BE2C (cell line): ENCODE data around the gene GAL.
A peak's percentile ranks its signal among the peaks of the same experiment; 100 is the strongest.

ENCODE experiments used
- DNase-seq: peaks from one replicate; pipeline ENCODE4 v3.0.0-alpha.2; 2020
- H3K27me3 ChIP-seq: fragments of 250-450 bp; sonication (Bioruptor Pico); 2 replicates; pipeline ENCODE4 v1.5.1; 2020; ENCODE audit warnings: mild to moderate bottlenecking
- H3K36me3 ChIP-seq: fragments of 250-450 bp; sonication (Bioruptor Pico); 2 replicates; pipeline ENCODE4 v1.5.1; 2020; ENCODE audit warnings: mild to moderate bottlenecking
- H3K4me1 ChIP-seq: fragments of 250-450 bp; sonication (Bioruptor Pico); 2 replicates; pipeline ENCODE4 v1.5.1; 2020
- H3K4me3 ChIP-seq: 2 replicates; pipeline ENCODE4 v1.5.1; 2011; ENCODE audit warnings: low read depth, low read length
- H3K9me3 ChIP-seq: fragments of 250-450 bp; sonication (Bioruptor Pico); 2 replicates; pipeline ENCODE4 v1.5.1; 2020
- CTCF ChIP-seq: IDR thresholded peaks from 2 replicates; pipeline ENCODE4 v1.5.1; 2012; ENCODE audit warnings: mild to moderate bottlenecking, low read depth, low read length

The GAL gene

GRCh38 chr11:68715456-68716122, 31.2 kb downstream of the GAL start:
- DNase-seq, result no peak
- no peak for TF ChIP-seq CTCF
- no peaks in the 10 kb centered on the region for H3K36me3 ChIP-seq
- H3K4me3 ChIP-seq, result no peak overlapping the region
- H3K4me1 ChIP-seq, result no peaks in the 10 kb centered on the region
- H3K27me3 ChIP-seq, result no peaks in the 10 kb centered on the region
- H3K9me3 ChIP-seq, result peaks cover 3% of the 10 kb centered on the region

- Histone ChIP-seq H3K9me3 (peaks cover 3% of the 10 kb centered on the region), H3K27me3 (no peaks in the 10 kb centered on the region), H3K36me3 (no peaks in the 10 kb centered on the region), H3K4me1 (no peaks in the 10 kb centered on the region), H3K4me3 (no peak overlapping the region)
- no peak for TF ChIP-seq CTCF
- no peak for DNase-seq
Observed at GRCh38 chr11:68721075-68721474, 36.7 kb downstream of the GAL start.

- no peak for DNase-seq
- Histone ChIP-seq H3K9me3 (no peaks in the 10 kb centered on the region; the same call in 1 of the 2 replicates), H3K27me3 (no peaks in the 10 kb centered on the region), H3K4me1 (no peaks in the 10 kb centered on the region), H3K36me3 (no peaks in the 10 kb centered on the region), H3K4me3 (no peak overlapping the region)
- no peak for TF ChIP-seq CTCF
Observed at GRCh38 chr11:68722143-68722542, 37.8 kb downstream of the GAL start.

- no peak for TF ChIP-seq CTCF
- H3K4me3 ChIP-seq, result no peak overlapping the region
- no peak for DNase-seq
- H3K4me1 ChIP-seq, result no peaks in the 10 kb centered on the region
- no peaks in the 10 kb centered on the region; the same call in 1 of the 2 replicates for H3K9me3 ChIP-seq
- H3K27me3 ChIP-seq, result no peaks in the 10 kb centered on the region
- no peaks in the 10 kb centered on the region for H3K36me3 ChIP-seq
Observed at GRCh38 chr11:68724293-68724692, 39.9 kb downstream of the GAL start.

- H3K27me3 ChIP-seq, result no peaks in the 10 kb centered on the region
Observed at GRCh38 chr11:68727783-68728182, 43.4 kb downstream of the GAL start.

More at GRCh38 chr11:68727783-68728182, 43.4 kb downstream of the GAL start:
- H3K4me1 ChIP-seq, result no peaks in the 10 kb centered on the region
- H3K36me3 ChIP-seq, result no peaks in the 10 kb centered on the region
- no peak for DNase-seq
- H3K9me3 ChIP-seq, result no peaks in the 10 kb centered on the region
- peak; percentile 39; the same call in 1 of the 2 replicates for TF ChIP-seq CTCF
- H3K4me3 ChIP-seq, result no peak overlapping the region
